ENCODE data around the gene UMAD1.

DNA sequence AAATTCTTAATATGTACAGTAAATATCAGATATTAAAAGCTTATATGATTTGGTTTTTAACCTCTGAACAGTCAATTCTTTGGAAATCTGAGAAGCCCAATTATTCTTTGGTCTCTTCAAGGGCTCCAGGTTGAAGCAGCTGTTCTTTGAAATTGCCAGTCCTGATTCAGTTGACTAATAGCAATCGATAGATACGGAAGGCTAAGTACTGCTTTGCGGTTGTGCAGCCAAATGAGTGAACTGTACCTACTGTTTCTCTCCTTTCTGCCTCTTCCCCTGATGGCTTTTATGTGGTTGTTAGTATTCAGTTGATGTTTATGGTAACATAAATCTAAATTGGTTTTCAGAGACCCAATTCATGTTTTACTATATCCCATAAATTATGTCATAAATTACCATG lies 181.0 kb downstream of the UMAD1 start:
- no peak for TF ChIP-seq GATA3 (IDR thresholded peaks at IDR 0.05; ENCODE audit: low read depth, low read length)
- TF ChIP-seq GATA2 (IDR thresholded peaks at IDR 0.05; ENCODE audit: low read depth, low read length): no peak

All from SH-SY5Y (cell line).